Suprapubic skin (tissue), 4 donors: ENCODE measurements around the gene AMOTL1. TPM values are rescaled to one million over a fixed set of nuclear protein-coding genes. Genes with fewer than 3 reads are reported as not detected.

ENCODE experiments used
- DNase-seq, 2 donors: peaks; one replicate each; pipeline ENCODE4 v3.0.0-alpha.2; 2019; ENCODE audit warnings: low spot score in 2 of 2
- H3K27ac ChIP-seq: fragments of 200-600 bp; sonication (generic); one replicate; pipeline ENCODE4 v1.5.1; 2019
- H3K27me3 ChIP-seq: fragments of 200-600 bp; sonication (generic); one replicate; pipeline ENCODE4 v1.5.1; 2019
- H3K36me3 ChIP-seq: fragments of 200-600 bp; sonication (generic); one replicate; pipeline ENCODE4 v1.5.1; 2019
- H3K4me1 ChIP-seq: fragments of 200-600 bp; sonication (generic); one replicate; pipeline ENCODE4 v1.5.1; 2019
- H3K4me3 ChIP-seq: fragments of 200-600 bp; sonication (generic); one replicate; pipeline ENCODE4 v1.5.1; 2019; ENCODE audit warnings: mild to moderate bottlenecking
- H3K9me3 ChIP-seq: fragments of 200-600 bp; sonication (generic); one replicate; pipeline ENCODE4 v1.5.1; 2019
- CTCF ChIP-seq, 2 donors: fragments of 200-600 bp in 1 of 2; fragments of 450-650 bp in 1 of 2; sonication (generic) in 1 of 2; IDR thresholded peaks; one replicate each; pipeline ENCODE4 v1.5.1; 2016 to 2019; ENCODE audit warnings: antibody characterized with exemption in 2 of 2, mild to moderate bottlenecking in 1 of 2, moderate library complexity in 1 of 2
- EP300 ChIP-seq: sonication (generic); formaldehyde crosslinking; IDR thresholded peaks from one replicate; pipeline ENCODE4 v1.6.1; 2017; ENCODE audit warnings: antibody characterized with exemption
- POLR2A ChIP-seq, 2 donors: fragments of 450-650 bp; IDR thresholded peaks; one replicate each; pipeline ENCODE4 v1.6.1; 2017; ENCODE audit warnings: antibody characterized with exemption in 2 of 2, mild to moderate bottlenecking in 2 of 2, moderate library complexity in 2 of 2
- POLR2AphosphoS5 ChIP-seq, 3 donors: sonication (generic); formaldehyde crosslinking; IDR thresholded peaks; one replicate each; pipeline ENCODE4 v1.6.1; 2017; ENCODE audit warnings: antibody characterized with exemption in 3 of 3
- WGBS: methylation state at CpG from one replicate; pipeline ENCODE4 v1.1.5; 2018; 5-methylcytosine and 5-hydroxymethylcytosine counted together
- total RNA-seq, 4 donors: library from RNA; depleted of rRNA; stranded (reverse); fragments of >200 nt; gene quantifications; one replicate each; pipeline ENCODE4 v1.1.0, GENCODE V29; 2016

Gene AMOTL1
- total RNA-seq, 4 donors from 2014 or later: 69.7 to 86.9 (median 79.4) TPM

- WGBS: 68% methylated on average over 2 of the region's 2 CpGs
- DNase-seq: no peak
- no peak overlapping the region for H3K4me3 ChIP-seq
- H3K27me3 ChIP-seq: no peaks in the 10 kb centered on the region
- TF ChIP-seq POLR2AphosphoS5 (IDR thresholded peaks at IDR 0.05) (no peak), CTCF (IDR thresholded peaks at IDR 0.05) (no peak), POLR2A (IDR thresholded peaks at IDR 0.05) (no peak), EP300 (no peak)
- H3K9me3 ChIP-seq: no peaks in the 10 kb centered on the region
- peak overlapping the region; percentile 32 for H3K27ac ChIP-seq
- peaks cover 65% of the 10 kb centered on the region for H3K4me1 ChIP-seq
- H3K36me3 ChIP-seq: no peaks in the 10 kb centered on the region
Observed at GRCh38 chr11:94793002-94793401, 24.8 kb downstream of the AMOTL1 start.

DNA sequence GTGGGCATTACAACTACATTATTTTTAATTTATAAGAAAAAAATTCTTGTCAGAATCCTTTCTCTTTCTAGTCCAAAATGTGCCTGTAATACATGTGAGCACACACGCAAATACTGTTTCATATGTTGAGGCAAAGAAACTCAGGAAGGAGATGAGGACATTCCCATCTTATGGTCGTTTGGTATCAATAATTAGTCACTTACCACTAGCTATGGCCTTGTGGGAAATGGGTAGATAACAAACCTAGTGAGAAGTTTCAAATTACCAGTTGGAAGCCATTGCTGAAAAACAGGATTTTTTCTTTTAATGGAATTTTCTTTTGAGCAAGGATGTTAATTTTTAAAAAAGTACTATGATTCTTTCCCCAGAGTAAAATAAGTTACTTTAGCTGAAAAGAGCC is 25.7 kb downstream of the AMOTL1 start:
- H3K4me1 ChIP-seq: peaks cover 57% of the 10 kb centered on the region
- WGBS: 52% methylated on average over 2 of the region's 2 CpGs
- TF ChIP-seq EP300 (no peak), CTCF (IDR thresholded peaks at IDR 0.05) (no peak), POLR2AphosphoS5 (IDR thresholded peaks at IDR 0.05) (no peak), POLR2A (IDR thresholded peaks at IDR 0.05) (no peak)

GRCh38 chr11:94794287-94795168 is 26.4 kb downstream of the AMOTL1 start:
- Histone ChIP-seq H3K27me3 (no peaks in the 10 kb centered on the region), H3K36me3 (peaks cover 3% of the 10 kb centered on the region), H3K4me3 (no peak overlapping the region), H3K27ac (peak overlapping the region; percentile 59), H3K9me3 (no peaks in the 10 kb centered on the region), H3K4me1 (peaks cover 50% of the 10 kb centered on the region)
- 58% methylated on average over 8 of the region's 8 CpGs for WGBS
- TF ChIP-seq POLR2AphosphoS5 (IDR thresholded peaks at IDR 0.05) (peak in 1 of 3 donors; percentile 3), EP300 (no peak)
- DNase-seq: peak in 1 of 2 donors; percentile 70

More for the DNA sequence above, 25.7 kb downstream of the AMOTL1 start:
- Histone ChIP-seq H3K4me3 (no peak overlapping the region), H3K27me3 (no peaks in the 10 kb centered on the region), H3K9me3 (no peaks in the 10 kb centered on the region), H3K36me3 (no peaks in the 10 kb centered on the region), H3K27ac (peak overlapping the region; percentile 59)
- DNase-seq: no peak

DNA sequence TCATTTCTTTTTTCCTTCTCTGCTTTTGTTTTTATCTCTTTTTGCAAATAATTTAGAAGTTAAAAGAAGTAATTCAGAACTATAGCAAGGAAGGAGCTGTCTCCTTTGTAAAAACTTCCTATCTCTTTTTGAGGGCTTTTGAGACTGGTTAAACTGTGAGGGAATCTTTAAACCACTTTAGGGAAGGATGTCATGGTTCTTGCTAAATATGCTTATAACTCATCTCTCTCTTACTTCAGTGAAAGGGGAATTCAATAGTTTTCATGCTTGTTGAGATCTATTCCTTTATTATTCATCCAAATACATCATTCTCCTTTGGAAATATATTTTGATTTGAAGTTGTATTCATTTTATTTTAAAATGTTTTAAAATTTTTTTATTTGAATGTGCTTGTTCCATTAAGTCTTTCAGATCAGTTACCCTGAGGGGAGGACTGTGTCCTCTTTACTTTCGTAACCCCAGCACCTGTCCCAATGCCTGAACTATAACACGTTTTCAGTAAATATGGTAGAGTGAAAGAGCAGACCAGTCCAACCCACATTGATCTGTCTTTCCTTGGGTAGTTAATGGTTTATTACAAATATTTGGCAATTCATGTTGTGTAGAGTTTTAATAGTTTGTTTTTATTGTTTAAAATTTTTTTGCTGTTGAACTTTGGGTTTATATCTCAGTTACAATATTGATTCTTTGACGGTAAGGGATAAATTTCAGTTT is 27.5 kb downstream of the AMOTL1 start:
- peaks cover 48% of the 10 kb centered on the region for H3K4me1 ChIP-seq
- H3K27ac ChIP-seq: no peak overlapping the region
- 94% methylated on average over 3 of the region's 3 CpGs for WGBS
- peaks cover 10% of the 10 kb centered on the region for H3K36me3 ChIP-seq
- H3K9me3 ChIP-seq: no peaks in the 10 kb centered on the region
- no peaks in the 10 kb centered on the region for H3K27me3 ChIP-seq
- no peak overlapping the region for H3K4me3 ChIP-seq
- no peak for DNase-seq
- TF ChIP-seq POLR2AphosphoS5 (IDR thresholded peaks at IDR 0.05) (no peak), EP300 (no peak), CTCF (IDR thresholded peaks at IDR 0.05) (no peak), POLR2A (IDR thresholded peaks at IDR 0.05) (no peak)

DNA sequence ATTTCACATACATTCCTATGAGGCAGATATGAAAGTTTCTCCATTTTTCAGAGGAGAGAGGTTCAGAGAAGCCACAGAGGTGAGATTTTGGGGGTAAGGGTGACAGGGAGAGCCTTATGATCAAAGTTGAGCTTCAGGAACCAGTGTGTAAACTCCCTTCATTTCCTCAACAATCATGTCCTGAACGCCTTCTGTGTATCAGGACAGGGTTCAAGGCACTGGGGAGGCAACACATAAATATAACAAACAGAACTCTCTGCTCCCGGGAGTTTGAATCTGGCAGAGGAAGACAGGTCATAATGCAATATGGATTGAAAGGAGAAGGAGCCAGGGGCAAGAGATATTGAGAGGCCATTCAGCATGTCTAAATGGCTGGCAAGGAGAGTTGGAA is 28.0 kb downstream of the AMOTL1 start:
- no peak for DNase-seq
- 87% methylated on average over 2 of the region's 2 CpGs for WGBS
- Histone ChIP-seq H3K36me3 (peaks cover 13% of the 10 kb centered on the region), H3K9me3 (no peaks in the 10 kb centered on the region), H3K27ac (no peak overlapping the region), H3K27me3 (no peaks in the 10 kb centered on the region), H3K4me3 (no peak overlapping the region), H3K4me1 (peaks cover 49% of the 10 kb centered on the region)
- TF ChIP-seq EP300 (no peak), CTCF (IDR thresholded peaks at IDR 0.05) (no peak), POLR2A (IDR thresholded peaks at IDR 0.05) (no peak), POLR2AphosphoS5 (IDR thresholded peaks at IDR 0.05) (no peak)
